Adipocyte (in vitro differentiated cells): ENCODE measurements around the gene NAALADL1.

Source experiments
- DNase-seq: peaks from one replicate; pipeline ENCODE4 v3.0.0-alpha.2; 2015; ENCODE audit warnings: low read depth
- H3K27me3 ChIP-seq: replicated peaks from 2 replicates; pipeline ENCODE4 v1.7.0; 2013; ENCODE audit warnings: mild to moderate bottlenecking, low read length, moderate library complexity; ENCODE audit not compliant: control insufficient read depth, insufficient read depth
- H3K36me3 ChIP-seq: 2 replicates; pipeline ENCODE4 v1.7.0; 2013; ENCODE audit warnings: low read length, mild to moderate bottlenecking, moderate library complexity; ENCODE audit not compliant: control insufficient read depth, insufficient read depth, severe bottlenecking
- H3K4me1 ChIP-seq: 2 replicates; pipeline ENCODE4 v1.7.0; 2013; ENCODE audit warnings: mild to moderate bottlenecking, low read length, moderate library complexity; ENCODE audit not compliant: control insufficient read depth, insufficient read depth
- H3K4me3 ChIP-seq: 2 replicates; pipeline ENCODE4 v1.7.0; 2013; ENCODE audit warnings: mild to moderate bottlenecking, low read length, moderate library complexity
- H3K9ac ChIP-seq: 2 replicates; pipeline ENCODE4 v1.7.0; 2013; ENCODE audit warnings: mild to moderate bottlenecking, low read length, moderate library complexity
- H3K9me3 ChIP-seq: 2 replicates; pipeline ENCODE4 v1.7.0; 2013; ENCODE audit warnings: mild to moderate bottlenecking, low read length, moderate library complexity; ENCODE audit not compliant: control insufficient read depth

Gene NAALADL1

DNA sequence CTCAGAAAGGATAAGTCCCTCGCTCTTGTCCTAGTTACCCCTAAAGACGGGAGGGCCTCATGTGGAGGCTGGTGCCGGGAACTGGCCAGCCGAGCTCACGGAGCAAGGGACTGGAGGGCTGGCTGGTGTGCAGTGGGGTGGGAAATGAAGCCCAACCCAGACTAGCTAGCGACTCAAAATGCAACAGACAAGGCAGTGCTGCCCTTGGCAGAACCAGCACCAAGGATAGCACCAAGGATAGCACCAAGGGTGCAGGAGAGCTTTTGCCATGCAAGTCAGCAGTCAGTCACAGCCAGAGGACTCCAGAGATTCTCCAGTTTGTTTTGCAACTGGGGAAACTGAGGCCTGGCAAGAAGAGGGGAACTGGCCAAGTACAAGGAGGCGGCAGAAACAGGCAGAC, 55.1 kb downstream of the NAALADL1 start:
- no peak overlapping the region for H3K4me3 ChIP-seq
- DNase-seq, result peak; percentile 48
- no peak overlapping the region for H3K9ac ChIP-seq
- no peaks in the 10 kb centered on the region for H3K27me3 ChIP-seq
- H3K4me1 ChIP-seq, result no peaks in the 10 kb centered on the region
- no peaks in the 10 kb centered on the region for H3K9me3 ChIP-seq
- H3K36me3 ChIP-seq, result no peaks in the 10 kb centered on the region

DNA sequence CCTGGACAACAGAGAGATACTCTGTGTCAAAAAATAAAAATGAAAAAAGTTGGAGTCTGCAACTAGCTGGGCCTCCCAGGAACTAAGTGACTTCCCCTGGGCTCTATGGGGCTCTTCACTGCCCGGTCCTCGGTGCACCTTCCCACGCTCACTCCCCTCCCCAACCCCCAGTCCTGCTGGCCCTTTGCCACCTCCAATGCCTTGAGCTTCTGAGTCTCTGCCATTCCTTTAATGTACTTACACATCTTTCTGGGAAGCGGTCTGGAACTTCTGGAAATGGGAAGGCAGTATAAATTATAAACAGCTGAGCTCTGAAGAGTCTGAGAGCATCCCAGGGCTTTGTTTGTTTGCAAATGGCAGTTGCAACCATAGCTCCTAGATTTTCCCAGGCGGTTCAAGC, 55.6 kb downstream of the NAALADL1 start:
- Histone ChIP-seq H3K9ac (no peak overlapping the region), H3K36me3 (no peaks in the 10 kb centered on the region), H3K4me1 (no peaks in the 10 kb centered on the region), H3K27me3 (no peaks in the 10 kb centered on the region), H3K4me3 (no peak overlapping the region), H3K9me3 (no peaks in the 10 kb centered on the region)
- DNase-seq, result no peak

GRCh38 chr11:64999478-64999877, 58.9 kb downstream of the NAALADL1 start:
- H3K4me3 ChIP-seq, result no peak overlapping the region
- H3K9ac ChIP-seq, result no peak overlapping the region
- no peaks in the 10 kb centered on the region for H3K36me3 ChIP-seq
- H3K4me1 ChIP-seq, result peaks cover 8% of the 10 kb centered on the region
- no peaks in the 10 kb centered on the region for H3K9me3 ChIP-seq
- no peak for DNase-seq
- no peaks in the 10 kb centered on the region for H3K27me3 ChIP-seq

- Histone ChIP-seq H3K4me1 (peaks cover 8% of the 10 kb centered on the region), H3K36me3 (no peaks in the 10 kb centered on the region), H3K9ac (no peak overlapping the region), H3K27me3 (no peaks in the 10 kb centered on the region), H3K4me3 (no peak overlapping the region), H3K9me3 (no peaks in the 10 kb centered on the region)
- DNase-seq, result no peak
These were observed 59.5 kb downstream of the NAALADL1 start for GRCh38 chr11:64998690-64999431.

GRCh38 chr11:64998141-64998540, 60.2 kb downstream of the NAALADL1 start:
- Histone ChIP-seq H3K9ac (no peak overlapping the region), H3K36me3 (no peaks in the 10 kb centered on the region), H3K4me1 (peaks cover 8% of the 10 kb centered on the region), H3K9me3 (no peaks in the 10 kb centered on the region), H3K27me3 (no peaks in the 10 kb centered on the region), H3K4me3 (no peak overlapping the region)
- no peak for DNase-seq

- Histone ChIP-seq H3K4me3 (no peak within 1 kb of the TSS), H3K36me3 (no peaks in the 10 kb centered on the region), H3K27me3 (no peaks in the 10 kb centered on the region), H3K9ac (no peak within 1 kb of the TSS), H3K9me3 (no peaks in the 10 kb centered on the region), H3K4me1 (peaks cover 8% of the 10 kb centered on the region)
- DNase-seq, result peak; percentile 70
These were observed 61.5 kb downstream of the NAALADL1 start, which contains the start of gene BATF2 for GRCh38 chr11:64996710-64997380. BATF2 (minus strand) TSS chr11:64996971; CDS start chr11:64996914, 57 bp downstream.

DNA sequence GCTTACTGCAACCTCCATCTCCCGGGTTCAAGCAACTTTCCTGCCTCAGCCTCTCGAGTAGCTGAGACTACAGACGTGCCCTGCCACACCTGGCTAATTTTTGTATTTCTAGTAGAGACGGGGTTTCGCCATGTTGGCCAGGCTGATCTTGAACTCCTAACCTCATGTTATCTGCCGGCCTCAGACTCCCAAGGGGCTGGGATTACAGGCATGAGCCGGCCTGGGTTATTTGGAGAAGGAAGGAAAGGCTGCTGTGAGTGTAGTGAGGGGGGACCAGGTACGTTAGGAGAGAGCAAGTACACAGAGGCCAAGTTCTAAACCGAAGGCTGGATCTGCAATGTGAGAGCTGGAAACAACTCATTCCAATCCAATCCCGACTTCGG, 62.0 kb downstream of the NAALADL1 start:
- H3K9me3 ChIP-seq, result no peaks in the 10 kb centered on the region
- H3K4me1 ChIP-seq, result peaks cover 8% of the 10 kb centered on the region
- DNase-seq, result no peak
- no peaks in the 10 kb centered on the region for H3K27me3 ChIP-seq
- no peak overlapping the region for H3K4me3 ChIP-seq
- no peaks in the 10 kb centered on the region for H3K36me3 ChIP-seq
- H3K9ac ChIP-seq, result no peak overlapping the region
